A549 treated with Hydrocortisone at 1 μM for 4 hours (cell line): ENCODE data around the gene WDR26. TPM values are rescaled to one million over a fixed set of nuclear protein-coding genes. Genes with fewer than 3 reads are reported as not detected.

Source experiments
- total RNA-seq: library from RNA; stranded (reverse); fragments of 200-300 nt; extraction: Qiagen RNA extraction; gene quantifications from 5 replicates; pipeline ENCODE4 v1.2.3, GENCODE V29; 2022

The WDR26 gene
- 30.2 to 42.6 TPM (median 33.8 TPM) in 5 replicates for total RNA-seq

GRCh38 chr1:224434691-224435317 lies at the start of gene WDR26:
WDR26 (minus strand) TSS chr1:224434797.

GRCh38 chr1:224356685-224357625 lies 77.6 kb downstream of the WDR26 start, which contains the start of gene CNIH4:
CNIH4 (plus strand) TSS chr1:224356879; CDS start chr1:224356925, 46 bp downstream.

Other genes with a start within 250 kb of the WDR26 start
- 19.1 to 23.6 TPM (median 21.2 TPM) in 5 replicates for gene NVL, start 104.6 kb downstream of the WDR26 start, total RNA-seq
- 85.7 to 116 TPM (median 114 TPM) in 5 replicates for gene CNIH4, start 77.9 kb downstream of the WDR26 start, total RNA-seq
- gene CNIH3, start 181.5 kb upstream of the WDR26 start, total RNA-seq = 0.46 to 0.66 TPM (median 0.54 TPM) in 5 replicates